Esophagus muscularis mucosa (tissue), 4 donors: ENCODE data around the gene TUBB3.

Experiments used
- CTCF ChIP-seq, 3 experiments: fragments of 200-600 bp in 2 of 3; fragments of 450-650 bp in 1 of 3; sonication (generic) in 2 of 3; IDR thresholded peaks; one replicate each; pipeline ENCODE4 v1.5.1; 2017 to 2019; ENCODE audit warnings: antibody characterized with exemption in 3 of 3, mild to moderate bottlenecking in 2 of 3, moderate library complexity in 1 of 3
- EP300 ChIP-seq: sonication (generic); formaldehyde crosslinking; IDR thresholded peaks from one replicate; pipeline ENCODE4 v1.6.1; 2017; ENCODE audit warnings: antibody characterized with exemption
- POLR2A ChIP-seq: fragments of 450-650 bp; IDR thresholded peaks from one replicate; pipeline ENCODE4 v1.6.1; 2017; ENCODE audit warnings: antibody characterized with exemption, moderate library complexity, mild to moderate bottlenecking, low read depth

- TF ChIP-seq CTCF (IDR thresholded peaks at IDR 0.05): no peak
- TF ChIP-seq EP300: no peak
- no peak for TF ChIP-seq POLR2A
These were observed 23.2 kb upstream of the TUBB3 start for GRCh38 chr16:89899879-89900481.
